MM.1S (cell line): ENCODE results near the gene ATP13A3.
A peak's percentile ranks its signal among the peaks of the same experiment; 100 is the strongest.

ENCODE experiments used
- CTCF ChIP-seq: fragments of 300-600 bp; sonication (generic); IDR thresholded peaks from 2 replicates; pipeline ENCODE4 v1.5.1; 2016; ENCODE audit warnings: antibody characterized with exemption, low read length, mixed read lengths
- EZH2 ChIP-seq: fragments of 300-600 bp; sonication (generic); optimal IDR thresholded peaks from 2 replicates; pipeline ENCODE3; 2017; ENCODE audit warnings: low read depth, mild to moderate bottlenecking, antibody characterized with exemption, low read length, mixed read lengths
- EZH2phosphoT487 ChIP-seq: fragments of 300-600 bp; sonication (generic); IDR thresholded peaks from 2 replicates; pipeline ENCODE4 v1.6.1; 2018; ENCODE audit warnings: antibody characterized with exemption, low read length

GRCh38 chr3:194404365-194405140 lies 82.2 kb downstream of the ATP13A3 start:
- TF ChIP-seq CTCF (peak; percentile 83), EZH2 (no peak), EZH2phosphoT487 (no peak)
